Endothelial cell of umbilical vein (primary cell): ENCODE results near the gene JPH3.
A peak's percentile ranks its signal among the peaks of the same experiment; 100 is the strongest.

Experiments used
- EZH2 ChIP-seq: IDR thresholded peaks from 2 replicates; pipeline ENCODE4 v1.6.1; 2012; ENCODE audit warnings: borderline replicate concordance, low read depth, mild to moderate bottlenecking, moderate library complexity, low read length, inconsistent platforms; ENCODE audit not compliant: severe bottlenecking
- MYC ChIP-seq: IDR thresholded peaks from one replicate; pipeline ENCODE4 v1.6.1; 2011; ENCODE audit warnings: mild to moderate bottlenecking, low read depth, low read length
- POLR2A ChIP-seq: IDR thresholded peaks from 2 replicates; pipeline ENCODE4 v1.6.1; 2012; ENCODE audit warnings: low read depth, mild to moderate bottlenecking, control low read depth, low read length
- POLR2AphosphoS5 ChIP-seq: IDR thresholded peaks from 2 replicates; pipeline ENCODE4 v1.6.1; 2012; ENCODE audit warnings: low read depth, mild to moderate bottlenecking, control low read depth, low read length, moderate library complexity; ENCODE audit not compliant: insufficient read depth
- TF ChIP-seq, protein P1 (sequence below), 2 donors: IDR thresholded peaks; 1 replicate in 1 of 2; 2 replicates in 1 of 2; pipeline ENCODE4 v1.5.1; 2011; ENCODE audit warnings: low read length in 2 of 2, mild to moderate bottlenecking in 2 of 2, moderate library complexity in 2 of 2, control low read depth in 1 of 2, inconsistent platforms in 1 of 2, low read depth in 1 of 2; ENCODE audit not compliant: insufficient read depth in 1 of 2; ENCODE audit errors: extremely low read depth in 1 of 2

DNA sequence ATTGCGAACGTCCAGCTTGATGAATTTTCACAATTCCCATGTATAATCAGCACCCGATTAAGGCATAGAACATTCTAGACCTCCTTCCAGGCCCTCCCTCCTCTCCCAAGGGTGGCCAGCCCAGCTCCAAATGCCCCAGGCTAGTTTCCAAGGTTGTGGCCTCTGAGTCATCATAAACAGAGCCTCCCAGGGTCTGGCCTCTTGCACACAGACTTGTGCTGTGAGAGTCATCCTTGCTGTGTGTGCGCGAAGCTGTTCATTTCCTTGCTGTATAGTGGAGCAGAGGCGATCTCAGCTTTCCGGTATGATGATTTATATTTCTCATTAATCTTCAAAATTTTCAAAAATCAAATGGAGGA lies 20.5 kb upstream of the JPH3 start:
- TF ChIP-seq POLR2A (no peak), EZH2 (no peak), POLR2AphosphoS5 (peak; percentile 60), MYC (no peak)
- TF ChIP-seq, protein P1, sequence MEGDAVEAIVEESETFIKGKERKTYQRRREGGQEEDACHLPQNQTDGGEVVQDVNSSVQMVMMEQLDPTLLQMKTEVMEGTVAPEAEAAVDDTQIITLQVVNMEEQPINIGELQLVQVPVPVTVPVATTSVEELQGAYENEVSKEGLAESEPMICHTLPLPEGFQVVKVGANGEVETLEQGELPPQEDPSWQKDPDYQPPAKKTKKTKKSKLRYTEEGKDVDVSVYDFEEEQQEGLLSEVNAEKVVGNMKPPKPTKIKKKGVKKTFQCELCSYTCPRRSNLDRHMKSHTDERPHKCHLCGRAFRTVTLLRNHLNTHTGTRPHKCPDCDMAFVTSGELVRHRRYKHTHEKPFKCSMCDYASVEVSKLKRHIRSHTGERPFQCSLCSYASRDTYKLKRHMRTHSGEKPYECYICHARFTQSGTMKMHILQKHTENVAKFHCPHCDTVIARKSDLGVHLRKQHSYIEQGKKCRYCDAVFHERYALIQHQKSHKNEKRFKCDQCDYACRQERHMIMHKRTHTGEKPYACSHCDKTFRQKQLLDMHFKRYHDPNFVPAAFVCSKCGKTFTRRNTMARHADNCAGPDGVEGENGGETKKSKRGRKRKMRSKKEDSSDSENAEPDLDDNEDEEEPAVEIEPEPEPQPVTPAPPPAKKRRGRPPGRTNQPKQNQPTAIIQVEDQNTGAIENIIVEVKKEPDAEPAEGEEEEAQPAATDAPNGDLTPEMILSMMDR (IDR thresholded peaks at IDR 0.05; ENCODE audit: extremely low read depth in 1 of 2, insufficient read depth in 1 of 2, low read depth in 1 of 2, low read length in 2 of 2): no peak
